Stomach (tissue), 9 donors: ENCODE measurements around the gene ITGA7. TPM values are rescaled to one million over a fixed set of nuclear protein-coding genes. Genes with fewer than 3 reads are reported as not detected.

ENCODE experiments used
- DNase-seq, 2 donors: peaks; one replicate each; pipeline versions ENCODE4 v3.0.0 to v3.0.0-alpha.2; 2013 to 2019
- H3K27ac ChIP-seq, 5 donors: fragments of 200-600 bp in 4 of 5; sonication (generic) in 4 of 5; one replicate each; pipeline ENCODE4 v1.5.1; 2013 to 2019; ENCODE audit warnings: mild to moderate bottlenecking in 1 of 5, moderate library complexity in 1 of 5
- H3K27me3 ChIP-seq, 3 donors: fragments of 200-600 bp; sonication (generic); one replicate each; pipeline ENCODE4 v1.5.1; 2017 to 2019; ENCODE audit warnings: mixed run types in 1 of 3
- H3K36me3 ChIP-seq, 4 donors: fragments of 200-600 bp; sonication (generic); 1 replicate in 3 of 4; 2 replicates in 1 of 4; pipeline ENCODE4 v1.5.1; 2016 to 2019
- H3K4me1 ChIP-seq, 4 donors: fragments of 200-600 bp; sonication (generic); one replicate each; pipeline ENCODE4 v1.5.1; 2016 to 2019
- H3K4me3 ChIP-seq, 4 donors: fragments of 200-600 bp; sonication (generic) in 3 of 4; one replicate each; pipeline ENCODE4 v1.5.1; 2016 to 2019; ENCODE audit warnings: mild to moderate bottlenecking in 1 of 4
- H3K9me3 ChIP-seq, 4 donors: fragments of 200-600 bp; sonication (generic); one replicate each; pipeline ENCODE4 v1.5.1; 2016 to 2019
- CTCF ChIP-seq, 7 experiments: fragments of 450-650 bp in 4 of 7; fragments of 200-600 bp in 3 of 7; sonication (generic) in 3 of 7; IDR thresholded peaks; one replicate each; pipeline ENCODE4 v1.5.1; 2016 to 2019; ENCODE audit warnings: antibody characterized with exemption in 7 of 7, control low read depth in 2 of 7, mild to moderate bottlenecking in 1 of 7
- EP300 ChIP-seq: sonication (generic); formaldehyde crosslinking; IDR thresholded peaks from one replicate; pipeline ENCODE4 v1.6.1; 2017; ENCODE audit warnings: antibody characterized with exemption
- POLR2A ChIP-seq, 4 donors: fragments of 450-650 bp; IDR thresholded peaks; one replicate each; pipeline ENCODE4 v1.6.1; 2016; ENCODE audit warnings: antibody characterized with exemption in 4 of 4, control low read depth in 2 of 4, mild to moderate bottlenecking in 1 of 4, moderate library complexity in 1 of 4
- POLR2AphosphoS5 ChIP-seq, 3 donors: sonication (generic); formaldehyde crosslinking; IDR thresholded peaks; one replicate each; pipeline ENCODE4 v1.6.1; 2016; ENCODE audit warnings: antibody characterized with exemption in 3 of 3
- WGBS, 5 donors: extraction: QIAGEN DNeasy Blood & Tissue Kit in 3 of 5; methylation state at CpG; one replicate each; pipeline versions ENCODE4 v1.1.5 to v1.1.7; 2013 to 2018; 5-methylcytosine and 5-hydroxymethylcytosine counted together
- intact Hi-C: fragments of 100-400 bp; cut with DNase I; formaldehyde crosslinking; loops from one replicate; pipeline ENCODE4 v1.15.1; 2023; ENCODE audit warnings: low total_unique reads
- polyA plus RNA-seq, 3 donors: library from polyadenylated mRNA; stranded (reverse); fragments of 200-250 nt; gene quantifications; one replicate each; pipeline ENCODE4 v1.2.3, GENCODE V29; 2013
- total RNA-seq, 5 donors: library from RNA; depleted of rRNA; stranded (reverse); fragments of >200 nt; gene quantifications; one replicate each; pipeline versions ENCODE4 v1.1.0 to v1.2.3, GENCODE V29; 2014 to 2016
- donor health status: healthy with polysubstance abuse.
- donor health status: Bipolar disorder and iron deficiency.
- donor health status: healthy.

Gene ITGA7
- total and polyA plus RNA-seq, 8 donors: 3.5 to 188 (median 46.3) TPM

- Histone ChIP-seq H3K36me3 (peaks cover 31 to 40% (median 38%) of the 10 kb centered on the region in 4 donors), H3K4me1 (peaks cover 53 to 66% (median 60%) of the 10 kb centered on the region in 4 donors), H3K27ac (peak overlapping the region; percentile 94 to 100 (median 99)), H3K9me3 (no peaks in the 10 kb centered on the region), H3K27me3 (no peaks in the 10 kb centered on the region), H3K4me3 (peak overlapping the region; percentile 75 to 96 (median 91))
- WGBS, 5 donors: 0 to 1% (median 1%) methylated on average over 16 to 61 of the region's 61 CpGs
- intact Hi-C loops: no loop called here
- peak; percentile 77 to 95 for DNase-seq
- peak in 1 of 4 donors; percentile 78 for TF ChIP-seq POLR2A (IDR thresholded peaks at IDR 0.05)
- no peak for TF ChIP-seq EP300
Observed at GRCh38 chr12:55728186-55728938, 20.7 kb upstream of the ITGA7 start.

- peaks cover 58 to 72% (median 66%) of the 10 kb centered on the region in 4 donors for H3K4me1 ChIP-seq
Observed at GRCh38 chr12:55727643-55728185, 20.0 kb upstream of the ITGA7 start.

GRCh38 chr12:55726971-55727370 lies 19.3 kb upstream of the ITGA7 start:
- WGBS, 5 donors: 11 to 41% (median 19%) methylated on average over 6 to 10 of the region's 10 CpGs
- H3K27ac ChIP-seq: peak overlapping the region; percentile 94 to 100 (median 99)
- intact Hi-C loops: no loop called here
- no peak for DNase-seq
- TF ChIP-seq POLR2AphosphoS5 (IDR thresholded peaks at IDR 0.05) (no peak), POLR2A (IDR thresholded peaks at IDR 0.05) (no peak), EP300 (no peak), CTCF (IDR thresholded peaks at IDR 0.05) (no peak)
- H3K4me3 ChIP-seq: peak overlapping the region; percentile 75 to 96 (median 91)
- H3K4me1 ChIP-seq: peaks cover 61 to 77% (median 70%) of the 10 kb centered on the region in 4 donors
- no peaks in the 10 kb centered on the region for H3K27me3 ChIP-seq
- H3K36me3 ChIP-seq: peaks cover 31 to 48% (median 40%) of the 10 kb centered on the region in 4 donors
- no peaks in the 10 kb centered on the region for H3K9me3 ChIP-seq

More at GRCh38 chr12:55727643-55728185, 20.0 kb upstream of the ITGA7 start:
- peak; percentile 75 to 80 for DNase-seq
- Histone ChIP-seq H3K27me3 (no peaks in the 10 kb centered on the region), H3K36me3 (peaks cover 31 to 46% (median 40%) of the 10 kb centered on the region in 4 donors), H3K9me3 (no peaks in the 10 kb centered on the region), H3K27ac (peak overlapping the region; percentile 94 to 100 (median 99)), H3K4me3 (peak overlapping the region; percentile 75 to 96 (median 91))
- WGBS, 5 donors: 5 to 14% (median 7%) methylated on average over 9 of the region's 9 CpGs
- TF ChIP-seq CTCF (IDR thresholded peaks at IDR 0.05) (no peak), POLR2AphosphoS5 (IDR thresholded peaks at IDR 0.05) (peak in 2 of 3 donors; percentile 45 to 46), EP300 (no peak)
- intact Hi-C loops: no loop called here

- no peaks in the 10 kb centered on the region for H3K27me3 ChIP-seq
- intact Hi-C loops: no loop called here
- peaks cover 31 to 48% (median 40%) of the 10 kb centered on the region in 4 donors for H3K36me3 ChIP-seq
- peaks cover 71 to 81% (median 78%) of the 10 kb centered on the region in 4 donors for H3K4me1 ChIP-seq
- no peaks in the 10 kb centered on the region for H3K9me3 ChIP-seq
- peak overlapping the region in 1 of 4 donors; percentile 89 for H3K4me3 ChIP-seq
- TF ChIP-seq POLR2A (IDR thresholded peaks at IDR 0.05) (no peak), CTCF (IDR thresholded peaks at IDR 0.05) (no peak), EP300 (no peak), POLR2AphosphoS5 (IDR thresholded peaks at IDR 0.05) (no peak)
- peak overlapping the region in 3 of 5 donors; percentile 97 to 100 (median 100) for H3K27ac ChIP-seq
- DNase-seq: no peak
- 38 to 49% (median 43%) methylated on average over 3 of the region's 3 CpGs for WGBS, 5 donors
Observed at GRCh38 chr12:55725556-55725955, 17.9 kb upstream of the ITGA7 start.
